SU-DHL-6 (cell line): ENCODE data around the gene PFKFB2.

Source experiments
- CTCF ChIP-seq: fragments of 200-600 bp; sonication (generic); IDR thresholded peaks from one replicate; pipeline ENCODE4 v1.5.1; 2017; ENCODE audit warnings: antibody characterized with exemption, mild to moderate bottlenecking, low read length, moderate library complexity; ENCODE audit not compliant: insufficient read depth, poor library complexity, severe bottlenecking
- EZH2phosphoT487 ChIP-seq: fragments of 200-600 bp; sonication (generic), shearing (Covaris generic); conservative IDR thresholded peaks from 2 replicates; pipeline ENCODE4 v1.6.1; 2018; ENCODE audit warnings: mild to moderate bottlenecking, antibody characterized with exemption, low read length, moderate library complexity, mixed read lengths

GRCh38 chr1:207004931-207005830 lies 47.9 kb upstream of the PFKFB2 start:
- TF ChIP-seq CTCF (peak; percentile 76), EZH2phosphoT487 (no peak)
